B cell (primary cell): ENCODE results near the gene QPCT. TPM values are rescaled to one million over a fixed set of nuclear protein-coding genes. Genes with fewer than 3 reads are reported as not detected.

ENCODE experiments used
- ATAC-seq: fragments of 200-7000 bp; cut with Tn5 transposase; one replicate; pipeline ENCODE4 v1.10.0; 2021; ENCODE audit warnings: low read depth, mild to moderate bottlenecking, moderate number of reproducible peaks, moderate library complexity
- CTCF ChIA-PET: fragments of 350-600 bp; sonication (Branson Sonifier 250); formaldehyde crosslinking; loops from one replicate; lab custom pipeline; 2021; ENCODE audit warnings: antibody characterized with exemption, inconsistent platforms; lab: Charles Lee
- POLR2A ChIA-PET: fragments of 350-600 bp; sonication (Branson Sonifier 250); formaldehyde crosslinking; loops from one replicate; lab custom pipeline; 2021; ENCODE audit warnings: antibody characterized with exemption; lab: Charles Lee
- DNase-seq: peaks from one replicate; pipeline ENCODE4 v3.0.0; 2013
- H2AFZ ChIP-seq: 2 replicates; pipeline ENCODE4 v1.6.1; 2012; ENCODE audit warnings: mild to moderate bottlenecking, low read depth, low read length; ENCODE audit not compliant: insufficient read depth, poor library complexity, severe bottlenecking
- H3K27ac ChIP-seq, 2 donors: 1 replicate in 1 of 2; 2 replicates in 1 of 2; pipeline ENCODE4 v1.5.1; 2012 to 2013; ENCODE audit warnings: low read length in 2 of 2, mild to moderate bottlenecking in 2 of 2, moderate library complexity in 1 of 2
- H3K27me3 ChIP-seq, 4 experiments: fragments of 200-600 bp in 1 of 4; sonication (generic) in 1 of 4; replicated peaks in 1 of 4; 1 replicate in 2 of 4; 2 replicates in 2 of 4; pipeline versions ENCODE4 v1.6.1 to v1.7.0; 2013 to 2016; ENCODE audit warnings: low read length in 3 of 4, mild to moderate bottlenecking in 2 of 4, mixed read lengths in 1 of 4, moderate library complexity in 1 of 4; ENCODE audit not compliant: insufficient read depth in 4 of 4, control insufficient read depth in 3 of 4; ENCODE audit errors: control extremely low read depth in 1 of 4
- H3K36me3 ChIP-seq, 2 experiments: replicated peaks in 1 of 2; 1 replicate in 1 of 2; 2 replicates in 1 of 2; pipeline versions ENCODE4 v1.6.1 to v1.7.1; 2013; ENCODE audit warnings: low read length in 1 of 2; ENCODE audit not compliant: insufficient read depth in 2 of 2, control insufficient read depth in 1 of 2; ENCODE audit errors: control extremely low read depth in 1 of 2, extremely low read depth in 1 of 2
- H3K4me1 ChIP-seq, 2 donors: fragments of 200-600 bp in 1 of 2; sonication (generic) in 1 of 2; 1 replicate in 1 of 2; 2 replicates in 1 of 2; pipeline versions ENCODE4 v1.5.1 to v1.6.1; 2013 to 2017; ENCODE audit warnings: low read length in 2 of 2; ENCODE audit not compliant: control insufficient read depth in 2 of 2, insufficient read depth in 2 of 2
- H3K4me2 ChIP-seq: replicated peaks from 2 replicates; pipeline ENCODE3; 2012; ENCODE audit warnings: mild to moderate bottlenecking, low read depth, low read length; ENCODE audit not compliant: poor library complexity, severe bottlenecking
- H3K4me3 ChIP-seq, 5 experiments: fragments of 200-600 bp in 1 of 5; sonication (generic) in 1 of 5; 1 replicate in 3 of 5; 2 replicates in 2 of 5; pipeline versions ENCODE4 v1.5.1 to v1.7.0; 2011 to 2016; ENCODE audit warnings: low read length in 4 of 5, mild to moderate bottlenecking in 4 of 5, low read depth in 2 of 5, control low read depth in 1 of 5, moderate library complexity in 1 of 5; ENCODE audit not compliant: insufficient read depth in 1 of 5; ENCODE audit errors: control extremely low read depth in 1 of 5, extremely low read depth in 1 of 5
- H3K79me2 ChIP-seq: fragments of 200-600 bp; sonication (generic); one replicate; pipeline ENCODE4 v1.6.0; 2016; ENCODE audit warnings: low read length; ENCODE audit not compliant: control insufficient read depth, insufficient read depth
- H3K9ac ChIP-seq: fragments of 200-600 bp; sonication (generic); 2 replicates; pipeline ENCODE4 v1.6.1; 2017; ENCODE audit warnings: mild to moderate bottlenecking, low read length, moderate library complexity
- H3K9me3 ChIP-seq, 3 donors: one replicate each; pipeline versions ENCODE4 v1.6.1 to v1.7.1; 2013; ENCODE audit warnings: low read length in 2 of 3; ENCODE audit not compliant: control insufficient read depth in 2 of 3, insufficient read depth in 1 of 3; ENCODE audit errors: control extremely low read depth in 1 of 3
- H4K20me1 ChIP-seq: 2 replicates; pipeline ENCODE4 v1.6.0; 2012; ENCODE audit warnings: mild to moderate bottlenecking, low read length; ENCODE audit not compliant: insufficient read depth, control insufficient read depth, poor library complexity, severe bottlenecking
- H3K27ac Mint-ChIP-seq: one replicate; pipeline ENCODE4 v1.8.0; 2021; ENCODE audit warnings: mixed read lengths
- H3K27me3 Mint-ChIP-seq: one replicate; pipeline ENCODE4 v1.8.0; 2021; ENCODE audit warnings: mixed read lengths
- H3K4me1 Mint-ChIP-seq: one replicate; pipeline ENCODE4 v1.8.0; 2021; ENCODE audit warnings: mixed read lengths
- H3K4me3 Mint-ChIP-seq: one replicate; pipeline ENCODE4 v1.8.0; 2021; ENCODE audit warnings: mixed read lengths
- H3K9me3 Mint-ChIP-seq: one replicate; pipeline ENCODE4 v1.8.0; 2022; ENCODE audit warnings: mixed read lengths; ENCODE audit not compliant: insufficient read depth
- EZH2 ChIP-seq: IDR thresholded peaks from 2 replicates; pipeline ENCODE4 v1.6.1; 2012; ENCODE audit warnings: borderline replicate concordance, low read depth, mild to moderate bottlenecking, moderate library complexity, low read length; ENCODE audit not compliant: insufficient read depth, poor library complexity, severe bottlenecking
- WGBS: methylation state at CpG from one replicate; pipeline ENCODE4 v1.1.5; 2013; ENCODE audit warnings: missing lambda C conversion rate; ENCODE audit not compliant: insufficient coverage; 5-methylcytosine and 5-hydroxymethylcytosine counted together
- intact Hi-C: fragments of 100-400 bp; cut with micrococcal nuclease; formaldehyde crosslinking; loops from one replicate; pipeline ENCODE4 v1.10.0; 2022
- polyA plus RNA-seq: library from polyadenylated mRNA; depleted of rRNA; stranded (reverse); fragments of >200 nt; gene quantifications from 2 replicates; pipeline ENCODE4 v1.2.3, GENCODE V29; 2012
- total RNA-seq, 2 donors: library from RNA; stranded (reverse); fragments of 120-200 nt in 1 of 2; gene quantifications; 1 replicate in 1 of 2; 2 replicates in 1 of 2; pipeline versions ENCODE4 v1.2.3 to v1.2.4, GENCODE V29; 2013 to 2022
- TF ChIP-seq, protein P1 (sequence below): fragments of 200-600 bp; IDR thresholded peaks from one replicate; pipeline ENCODE4 v1.8.0; 2022; ENCODE audit warnings: antibody characterized with exemption, mild to moderate bottlenecking

Gene QPCT
- total and polyA plus RNA-seq, 2 donors (not counting 1 experiment from before 2014, with no cell fraction given), result 0.48 to 2.1 TPM

DNA sequence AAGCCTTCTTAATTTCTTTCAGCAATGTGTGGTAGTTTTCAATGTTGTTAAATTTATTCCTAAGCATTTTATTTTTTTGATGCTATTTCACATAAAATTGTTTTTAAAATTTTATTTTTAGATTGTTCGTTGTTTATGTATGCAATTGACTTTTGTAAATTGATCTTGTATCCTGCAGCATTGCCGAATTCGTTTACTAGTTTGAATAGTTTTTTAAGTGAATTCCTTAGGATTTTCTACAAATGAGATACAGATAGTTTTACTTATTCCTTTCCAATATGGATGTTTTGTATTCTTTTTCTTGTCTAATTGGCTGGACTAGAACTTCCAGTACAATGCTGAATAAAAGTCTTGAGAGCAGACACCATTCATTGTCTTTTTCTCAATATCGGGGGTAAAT is 55.6 kb downstream of the QPCT start:
- DNase-seq (no peak), ATAC-seq (no peak)
- no peak overlapping the region for H3K27ac ChIP-seq
- no CpG with 5 or more reads among the region's 4 CpGs for WGBS
- no peak overlapping the region for H3K9ac ChIP-seq
- H3K9me3 Mint-ChIP-seq, result no peaks in the 10 kb centered on the region
- no peak for TF ChIP-seq EZH2
- TF ChIP-seq, protein P1, sequence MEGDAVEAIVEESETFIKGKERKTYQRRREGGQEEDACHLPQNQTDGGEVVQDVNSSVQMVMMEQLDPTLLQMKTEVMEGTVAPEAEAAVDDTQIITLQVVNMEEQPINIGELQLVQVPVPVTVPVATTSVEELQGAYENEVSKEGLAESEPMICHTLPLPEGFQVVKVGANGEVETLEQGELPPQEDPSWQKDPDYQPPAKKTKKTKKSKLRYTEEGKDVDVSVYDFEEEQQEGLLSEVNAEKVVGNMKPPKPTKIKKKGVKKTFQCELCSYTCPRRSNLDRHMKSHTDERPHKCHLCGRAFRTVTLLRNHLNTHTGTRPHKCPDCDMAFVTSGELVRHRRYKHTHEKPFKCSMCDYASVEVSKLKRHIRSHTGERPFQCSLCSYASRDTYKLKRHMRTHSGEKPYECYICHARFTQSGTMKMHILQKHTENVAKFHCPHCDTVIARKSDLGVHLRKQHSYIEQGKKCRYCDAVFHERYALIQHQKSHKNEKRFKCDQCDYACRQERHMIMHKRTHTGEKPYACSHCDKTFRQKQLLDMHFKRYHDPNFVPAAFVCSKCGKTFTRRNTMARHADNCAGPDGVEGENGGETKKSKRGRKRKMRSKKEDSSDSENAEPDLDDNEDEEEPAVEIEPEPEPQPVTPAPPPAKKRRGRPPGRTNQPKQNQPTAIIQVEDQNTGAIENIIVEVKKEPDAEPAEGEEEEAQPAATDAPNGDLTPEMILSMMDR, result no peak
- ChIA-PET POLR2A (no interaction called here), CTCF (interaction anchor here (2.0 to 10.7 kb wide), 3 partner anchors 14 to 477 kb away, joined by 12 to 311 read pairs (median 114); no protein-coding TSS in a partner anchor)
- H3K4me1 ChIP-seq, result no peaks in the 10 kb centered on the region
- H2AFZ ChIP-seq, result no peak overlapping the region
- intact Hi-C loops, result no loop called here
- H4K20me1 ChIP-seq, result no peaks in the 10 kb centered on the region
- peaks cover 1% of the 10 kb centered on the region for H3K4me1 Mint-ChIP-seq
- no peak overlapping the region for H3K27ac Mint-ChIP-seq
- no peaks in the 10 kb centered on the region for H3K27me3 ChIP-seq
- no peak overlapping the region for H3K4me3 Mint-ChIP-seq
- no peaks in the 10 kb centered on the region for H3K36me3 ChIP-seq
- no peak overlapping the region for H3K4me2 ChIP-seq
- no peaks in the 10 kb centered on the region for H3K79me2 ChIP-seq
- H3K27me3 Mint-ChIP-seq, result no peaks in the 10 kb centered on the region
- no peaks in the 10 kb centered on the region for H3K9me3 ChIP-seq
- no peak overlapping the region for H3K4me3 ChIP-seq

GRCh38 chr2:37402636-37403035 is 58.2 kb downstream of the QPCT start:
- WGBS, result 100% methylated on average over 1 of the region's 6 CpGs
- ATAC-seq (no peak), DNase-seq (no peak)
- TF ChIP-seq EZH2, result no peak
- TF ChIP-seq, protein P1, result no peak
- H3K9me3 Mint-ChIP-seq, result no peaks in the 10 kb centered on the region
- ChIA-PET CTCF (interaction anchor here (10.7 kb wide), 1 partner anchor 428 kb away, joined by 311 read pairs; no protein-coding TSS in a partner anchor), POLR2A (no interaction called here)
- Histone ChIP-seq H3K27me3 (no peaks in the 10 kb centered on the region), H3K9me3 (no peaks in the 10 kb centered on the region), H3K36me3 (no peaks in the 10 kb centered on the region), H4K20me1 (no peaks in the 10 kb centered on the region), H3K4me1 (no peaks in the 10 kb centered on the region), H3K4me3 (no peak overlapping the region), H3K79me2 (no peaks in the 10 kb centered on the region), H3K4me2 (no peak overlapping the region), H3K9ac (no peak overlapping the region), H3K27ac (no peak overlapping the region), H2AFZ (no peak overlapping the region)
- H3K27ac Mint-ChIP-seq, result no peak overlapping the region
- H3K4me1 Mint-ChIP-seq, result no peaks in the 10 kb centered on the region
- no peak overlapping the region for H3K4me3 Mint-ChIP-seq
- intact Hi-C loops, result no loop called here
- no peaks in the 10 kb centered on the region for H3K27me3 Mint-ChIP-seq
